HG02642 (cell line): ENCODE results near the gene MAP4K4.
"Not testable (repeated sequence)": the region's sequence is repeated elsewhere in the genome, so short reads cannot be mapped to it uniquely, and the experiment has no call there.

Source experiments
- ATAC-seq: cut with Tn5 transposase; IDR thresholded peaks from one replicate; pipeline ENCODE4 v1.9.1; 2021; ENCODE audit warnings: mild to moderate bottlenecking; ENCODE audit not compliant: unreplicated experiment, poor library complexity

The MAP4K4 gene

DNA sequence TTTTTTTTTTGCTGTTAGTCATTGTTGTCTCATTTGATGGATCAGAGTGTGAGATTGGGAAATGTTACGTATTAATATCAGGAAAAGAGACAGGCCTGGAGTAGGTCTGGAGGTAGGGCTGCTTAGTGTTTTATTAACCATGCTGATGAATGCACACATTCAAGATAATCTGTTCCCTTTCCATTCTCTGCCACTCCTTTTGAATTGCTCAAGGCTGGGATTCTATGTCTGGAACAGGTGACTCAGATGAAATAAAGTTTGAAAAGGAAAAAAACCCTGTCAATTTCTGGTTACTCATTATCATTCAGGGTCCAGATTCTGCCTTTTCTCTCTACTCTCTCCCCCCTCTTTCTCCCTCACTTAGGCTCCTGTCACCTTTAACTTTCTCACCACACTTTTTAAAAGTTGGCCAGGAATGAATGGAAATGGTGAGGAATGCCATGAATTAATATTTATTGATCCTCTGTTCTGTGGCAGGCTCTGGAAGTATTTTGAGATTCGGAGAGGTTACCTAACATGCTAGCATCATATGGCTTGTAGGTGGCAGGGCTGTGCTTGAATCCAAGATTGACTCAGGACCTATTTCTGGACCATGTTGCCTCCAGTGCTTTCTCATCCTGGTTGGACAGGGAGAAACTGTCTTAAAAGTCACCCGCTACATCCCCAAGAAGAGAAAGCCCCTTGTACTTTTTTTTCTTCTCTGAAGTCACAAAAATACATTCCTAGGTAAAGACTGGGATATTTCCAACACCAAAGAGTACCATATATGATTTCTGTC, 40.2 kb downstream of the MAP4K4 start:
- ATAC-seq: no peak

DNA sequence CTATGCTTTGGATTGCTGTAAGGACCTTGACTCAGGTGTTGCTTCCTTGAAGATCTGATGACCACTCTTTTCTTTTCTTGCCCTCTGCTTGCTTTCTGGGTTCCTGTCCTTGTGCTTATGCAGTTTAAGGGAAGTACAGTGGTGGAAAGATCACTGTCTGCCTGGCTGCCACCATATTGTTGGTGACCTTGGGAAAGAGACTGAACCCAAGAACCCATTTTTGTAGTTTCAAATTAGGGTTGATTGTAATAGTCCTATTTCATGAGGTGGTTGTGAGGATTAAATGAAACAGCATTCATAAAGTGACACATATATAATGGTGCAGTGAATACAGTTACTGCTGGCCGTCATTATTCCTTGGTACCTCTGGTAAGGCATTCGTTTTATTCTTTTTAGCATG, 41.1 kb downstream of the MAP4K4 start:
- ATAC-seq: no peak

DNA sequence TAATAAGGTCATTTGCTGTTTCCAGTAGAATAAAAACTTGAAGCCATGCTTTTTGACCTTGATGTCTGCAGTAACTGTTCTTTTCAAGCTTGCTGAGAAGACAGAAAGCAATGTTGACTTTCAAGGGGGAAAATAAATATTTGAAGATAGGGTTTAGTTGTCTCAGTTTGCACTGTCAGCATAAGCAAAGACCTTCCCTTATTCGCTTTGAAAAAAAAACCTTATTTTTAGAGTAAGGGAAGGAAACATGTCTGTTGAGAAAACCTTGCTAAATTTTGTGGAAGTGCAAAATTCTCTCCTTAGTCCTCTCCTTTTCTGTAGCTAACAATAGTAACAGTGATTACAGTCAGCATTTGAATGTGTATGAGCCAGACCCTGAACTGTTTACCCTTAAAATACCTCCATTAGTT, 43.1 kb downstream of the MAP4K4 start:
- no peak for ATAC-seq

DNA sequence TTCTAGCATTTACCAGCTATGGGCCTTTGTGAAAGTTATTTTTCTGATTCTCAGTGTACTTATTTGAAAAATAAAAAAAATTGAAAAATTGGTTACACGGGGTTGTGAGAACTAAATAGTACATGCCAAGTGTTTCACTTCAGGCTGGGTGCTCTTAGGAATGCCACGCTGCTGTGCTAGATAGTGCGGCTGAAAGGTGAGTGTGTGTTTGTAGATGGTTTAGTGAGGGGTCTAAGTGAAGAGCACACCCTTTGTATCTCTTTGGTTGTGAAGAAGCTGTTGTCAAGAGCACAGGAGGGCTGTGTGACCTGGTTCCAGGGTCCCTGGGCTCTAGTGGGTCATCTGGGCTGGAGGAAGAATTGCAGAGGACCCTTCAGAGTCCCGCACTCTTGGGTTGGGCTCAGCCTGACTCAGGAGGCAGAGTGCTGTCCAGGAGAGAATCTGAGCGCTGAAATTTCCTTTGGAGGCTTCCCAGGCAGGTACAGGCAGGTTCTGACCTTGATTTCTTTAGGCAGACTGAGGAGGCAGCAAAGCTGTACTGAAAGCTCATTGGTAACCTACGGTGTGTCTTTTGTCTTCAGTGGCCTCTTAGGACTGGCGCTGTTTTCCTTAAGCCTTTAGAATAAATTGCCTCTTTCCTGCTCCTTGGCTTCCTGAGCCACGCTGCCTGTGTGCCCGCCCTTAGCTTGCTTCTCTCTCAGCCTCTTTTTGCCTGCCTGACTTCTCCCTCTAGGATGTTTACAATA, 44.4 kb downstream of the MAP4K4 start:
- ATAC-seq: no peak

DNA sequence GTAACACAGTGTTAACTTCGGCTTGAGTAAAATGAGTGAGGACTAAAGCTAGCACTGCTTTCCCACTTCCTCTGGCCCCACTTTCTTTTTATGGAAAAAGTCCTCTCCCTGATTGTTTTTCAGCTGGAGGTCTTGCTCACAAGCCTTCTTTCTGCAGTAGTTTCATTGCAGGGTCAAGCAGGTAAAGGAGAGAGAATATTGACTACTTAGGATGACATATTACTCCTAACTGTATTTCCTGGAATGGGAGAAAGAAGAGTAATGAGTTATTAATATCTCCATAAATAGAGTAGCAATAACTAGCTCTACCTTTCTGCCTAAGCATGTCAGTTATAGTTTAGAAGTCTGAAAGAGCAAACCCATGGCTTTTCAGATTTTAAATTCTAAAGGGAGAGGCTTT, 45.0 kb downstream of the MAP4K4 start:
- ATAC-seq: no peak

DNA sequence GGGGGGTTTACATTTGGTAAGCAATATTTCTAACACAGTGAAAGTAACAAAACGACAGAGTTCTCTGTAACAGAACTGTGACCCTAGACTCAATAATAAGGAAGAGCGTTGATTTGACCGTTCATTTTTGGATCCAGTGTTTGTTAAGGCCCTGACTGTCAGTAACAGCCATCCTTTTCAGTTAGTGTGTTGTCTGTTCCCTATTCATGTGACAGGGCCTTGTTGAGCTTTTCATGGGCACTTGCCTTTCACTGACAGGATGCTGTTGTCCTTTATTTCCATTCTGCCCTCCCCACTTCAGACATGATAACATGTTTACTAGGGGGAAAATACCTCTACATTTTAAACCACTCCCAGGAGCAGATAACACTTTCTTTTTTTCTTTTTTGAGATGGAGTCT, 45.8 kb downstream of the MAP4K4 start:
- ATAC-seq: no peak

DNA sequence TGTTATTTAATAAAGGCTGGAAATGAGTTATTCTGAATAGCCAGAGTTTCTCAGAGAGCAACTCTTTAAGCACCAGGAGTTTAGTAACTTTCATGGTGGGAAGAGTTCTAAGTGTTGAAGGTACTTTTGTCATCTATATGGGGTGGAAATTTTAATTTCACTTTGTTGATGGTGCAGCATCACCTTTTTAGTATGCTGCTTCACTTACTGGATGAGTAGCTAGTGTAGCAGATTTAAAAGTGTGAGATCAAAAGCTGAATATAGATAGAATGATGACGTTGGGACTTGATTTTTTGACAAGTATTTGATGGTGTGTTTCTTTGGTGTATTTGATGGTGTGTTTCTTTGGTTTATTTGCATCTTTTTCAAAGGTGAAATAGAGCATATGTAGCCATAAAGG, 47.3 kb downstream of the MAP4K4 start:
- ATAC-seq: no peak

DNA sequence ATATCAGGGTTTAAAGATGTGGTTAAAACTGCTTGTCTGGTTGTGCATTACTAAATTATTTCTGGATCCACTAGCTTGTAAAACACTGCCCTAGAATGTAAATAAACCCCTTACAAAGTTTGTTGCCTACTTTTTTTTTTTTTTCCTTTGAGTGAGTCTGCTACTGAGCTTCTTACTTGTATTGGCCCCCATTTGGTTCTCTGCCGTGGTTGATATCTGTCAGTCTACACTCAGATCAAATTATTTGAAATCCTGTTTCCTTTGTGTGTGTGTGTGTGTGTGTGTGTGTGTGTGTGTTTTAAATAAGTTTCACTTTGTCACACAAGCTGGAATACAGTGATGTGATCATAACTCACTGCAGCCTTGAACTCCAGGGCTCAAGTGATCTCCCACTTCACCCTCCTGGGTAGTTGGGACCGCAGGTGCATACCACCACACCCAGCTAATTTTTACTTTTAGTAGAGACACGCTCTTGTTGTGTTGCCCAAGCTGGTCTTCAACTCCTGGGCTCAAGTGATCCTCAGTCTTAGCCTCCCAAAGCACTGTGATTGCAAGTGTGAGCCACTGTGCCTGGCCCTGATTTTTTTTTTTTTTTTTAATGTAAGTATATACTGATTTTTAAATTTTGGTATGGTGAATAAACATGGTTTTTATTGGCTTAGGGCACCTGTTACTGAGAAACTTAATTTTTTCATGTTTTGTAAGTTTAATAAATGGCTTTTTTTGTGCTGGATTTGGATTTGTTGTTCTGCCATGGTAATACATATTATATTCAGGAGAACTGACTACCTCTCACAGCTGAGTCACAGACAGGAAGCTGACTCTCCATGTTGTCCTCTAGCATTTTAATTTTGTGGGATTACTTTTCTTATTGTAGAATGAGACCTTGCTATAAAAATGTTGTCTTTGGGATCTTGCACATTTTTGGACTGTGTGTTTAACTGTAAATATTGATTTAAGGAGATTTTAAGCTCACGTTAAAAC, 48.5 kb downstream of the MAP4K4 start:
- no peak for ATAC-seq

DNA sequence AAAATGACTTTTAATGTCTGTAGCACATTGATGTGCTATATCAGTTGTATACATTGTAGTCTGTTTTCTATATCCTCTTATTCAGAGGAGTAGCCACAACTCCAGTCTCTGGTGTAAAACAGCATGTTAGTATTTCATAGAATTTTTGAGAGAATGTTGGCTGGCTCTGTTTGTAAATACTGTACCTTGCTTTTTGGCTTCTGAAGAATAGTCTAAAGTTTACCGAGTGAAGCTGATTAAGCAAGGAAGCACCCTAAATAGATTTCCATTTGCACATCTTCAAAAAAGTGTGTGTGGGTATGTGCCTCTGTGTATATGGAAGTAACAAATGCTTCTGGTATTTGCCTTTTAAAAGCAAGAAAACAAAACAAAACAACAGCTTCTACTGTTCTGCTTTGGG, 50.5 kb downstream of the MAP4K4 start:
- ATAC-seq: no peak

DNA sequence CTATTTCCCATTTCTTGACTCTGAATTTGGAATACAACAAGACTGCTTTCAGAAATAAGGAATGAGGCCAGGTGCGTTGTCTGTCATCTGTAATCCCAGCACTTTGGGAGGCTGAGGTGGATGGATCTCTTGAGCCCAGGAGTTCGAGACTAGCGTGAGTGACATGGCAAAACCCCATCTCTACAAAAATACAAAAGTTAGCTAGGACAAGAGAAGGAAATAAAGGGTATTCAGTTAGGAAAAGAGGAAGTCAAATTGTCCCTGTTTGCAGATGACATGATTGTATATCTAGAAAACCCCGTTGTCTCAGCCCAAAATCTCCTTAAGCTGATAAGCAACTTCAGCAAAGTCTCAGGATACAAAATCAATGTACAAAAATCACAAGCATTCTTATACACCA, 51.0 kb downstream of the MAP4K4 start:
- ATAC-seq: not testable (repeated sequence)

DNA sequence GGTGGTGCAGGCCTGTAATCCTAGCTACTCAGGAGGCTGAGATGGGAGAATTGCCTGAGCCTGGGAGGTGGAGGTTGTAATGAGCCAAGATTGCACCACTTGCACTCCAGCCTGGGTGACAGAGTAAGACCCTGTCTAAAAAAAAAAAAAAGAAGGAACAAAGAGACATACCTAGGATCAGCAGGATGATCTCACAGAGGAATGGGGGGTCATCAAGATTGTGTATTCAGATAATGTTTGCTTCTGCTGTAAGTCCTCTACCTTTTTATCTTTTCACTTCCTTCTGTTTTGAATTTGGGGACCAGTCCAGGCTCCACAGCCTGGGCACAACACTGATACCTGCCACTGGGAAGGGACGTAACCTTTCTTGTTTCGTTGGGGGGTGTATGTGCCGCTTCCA, 53.2 kb downstream of the MAP4K4 start:
- ATAC-seq: no peak

DNA sequence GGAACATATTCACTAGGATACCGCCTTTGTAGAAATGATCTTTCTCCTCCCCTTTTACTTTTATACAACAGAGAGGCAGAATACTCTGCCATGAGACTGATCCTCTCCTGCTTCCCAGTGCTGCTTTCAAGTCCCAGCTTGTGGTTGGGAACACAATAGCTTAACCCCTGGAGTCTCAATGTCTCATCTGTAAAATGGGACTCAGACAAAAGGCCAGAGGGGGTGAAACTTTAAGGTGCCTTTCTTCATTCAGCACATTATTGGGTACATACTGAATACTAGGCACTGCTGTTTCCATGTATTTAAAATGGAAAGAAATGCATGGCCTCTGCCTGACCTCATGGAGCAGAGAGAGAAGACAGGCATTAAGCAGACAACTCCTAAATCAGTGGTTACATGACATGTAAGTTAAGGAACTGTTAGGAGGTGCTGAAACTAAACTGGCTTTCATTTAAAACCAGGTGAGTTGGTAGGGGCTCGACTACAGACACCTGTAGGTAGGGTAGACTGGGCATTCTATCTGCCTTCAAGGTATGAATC, 53.8 kb downstream of the MAP4K4 start:
- ATAC-seq: no peak

DNA sequence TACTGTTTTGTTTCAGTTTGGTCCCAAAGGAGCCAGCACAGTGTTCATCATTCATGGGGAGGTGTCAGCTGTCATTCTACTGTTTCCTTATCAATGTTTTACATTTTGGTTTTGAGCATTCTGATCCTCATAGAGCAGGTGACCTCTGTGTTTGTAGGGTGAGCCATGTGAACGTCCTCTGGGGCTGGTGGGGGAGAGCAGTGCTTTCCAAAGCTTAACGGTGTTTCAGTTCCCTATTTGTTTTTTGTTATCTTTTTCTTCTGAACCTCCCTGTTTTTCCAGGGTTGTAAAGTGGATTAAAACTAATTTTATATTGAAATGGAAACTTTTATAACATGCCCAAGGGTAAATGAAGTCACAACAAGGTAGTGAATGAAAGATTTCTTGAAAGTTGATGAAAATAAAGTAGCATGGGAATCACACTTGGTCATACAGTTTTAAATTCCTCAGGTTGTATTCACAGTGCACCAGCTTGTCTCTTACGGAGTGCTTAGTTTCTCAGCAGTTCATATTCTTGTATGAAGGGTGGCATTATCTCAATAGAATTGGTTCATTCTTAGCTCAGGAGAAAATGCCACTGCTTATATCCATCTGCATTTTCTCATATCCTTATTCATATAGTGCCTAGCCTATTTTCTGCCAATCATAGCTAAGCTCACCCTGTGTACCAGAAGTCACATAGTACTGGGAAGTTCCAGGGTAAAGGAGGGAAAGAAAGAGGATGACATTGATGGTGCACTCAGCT, 54.5 kb downstream of the MAP4K4 start:
- peak; percentile 79 for ATAC-seq

DNA sequence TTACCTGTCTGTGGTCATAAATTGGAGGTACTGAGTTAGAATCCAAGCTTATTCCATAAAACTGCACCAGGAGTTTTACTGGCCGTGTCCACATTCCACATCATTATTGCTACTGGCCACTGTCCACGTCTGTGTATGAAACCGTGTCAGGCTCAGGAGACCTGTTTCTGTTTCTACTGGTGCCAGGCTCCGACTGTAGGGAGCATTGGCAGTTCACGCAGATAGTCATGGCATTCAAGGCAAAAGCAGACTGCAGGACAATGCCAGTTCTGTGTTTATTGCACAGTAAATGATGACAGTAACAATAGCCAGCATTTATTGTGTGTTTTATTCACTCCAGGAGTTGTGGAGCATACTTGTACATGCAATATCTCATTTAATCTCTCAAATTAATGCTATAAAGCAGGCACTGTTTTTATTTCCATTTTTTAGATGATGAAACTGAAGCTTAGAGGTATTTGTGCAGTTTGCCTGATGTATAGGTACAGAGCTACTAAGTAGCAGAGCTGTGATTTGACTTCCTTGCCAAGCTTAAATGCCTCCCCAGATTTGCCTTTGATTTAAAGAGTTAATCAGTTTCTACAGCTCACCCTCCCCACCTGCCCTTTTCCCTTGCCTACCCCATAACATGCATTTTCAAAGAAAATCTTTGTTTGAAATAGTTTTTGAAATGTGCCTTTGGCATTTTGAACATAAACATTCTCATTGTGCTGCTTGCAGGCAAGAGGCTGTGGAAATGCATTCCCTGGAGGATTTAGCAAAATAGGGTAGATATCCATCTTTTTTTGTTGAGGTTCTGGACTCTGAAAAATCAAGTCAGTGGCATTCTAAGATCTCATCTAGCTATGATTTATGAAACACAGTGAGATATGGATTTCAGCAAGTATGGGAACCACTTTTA, 55.5 kb downstream of the MAP4K4 start:
- ATAC-seq: no peak

DNA sequence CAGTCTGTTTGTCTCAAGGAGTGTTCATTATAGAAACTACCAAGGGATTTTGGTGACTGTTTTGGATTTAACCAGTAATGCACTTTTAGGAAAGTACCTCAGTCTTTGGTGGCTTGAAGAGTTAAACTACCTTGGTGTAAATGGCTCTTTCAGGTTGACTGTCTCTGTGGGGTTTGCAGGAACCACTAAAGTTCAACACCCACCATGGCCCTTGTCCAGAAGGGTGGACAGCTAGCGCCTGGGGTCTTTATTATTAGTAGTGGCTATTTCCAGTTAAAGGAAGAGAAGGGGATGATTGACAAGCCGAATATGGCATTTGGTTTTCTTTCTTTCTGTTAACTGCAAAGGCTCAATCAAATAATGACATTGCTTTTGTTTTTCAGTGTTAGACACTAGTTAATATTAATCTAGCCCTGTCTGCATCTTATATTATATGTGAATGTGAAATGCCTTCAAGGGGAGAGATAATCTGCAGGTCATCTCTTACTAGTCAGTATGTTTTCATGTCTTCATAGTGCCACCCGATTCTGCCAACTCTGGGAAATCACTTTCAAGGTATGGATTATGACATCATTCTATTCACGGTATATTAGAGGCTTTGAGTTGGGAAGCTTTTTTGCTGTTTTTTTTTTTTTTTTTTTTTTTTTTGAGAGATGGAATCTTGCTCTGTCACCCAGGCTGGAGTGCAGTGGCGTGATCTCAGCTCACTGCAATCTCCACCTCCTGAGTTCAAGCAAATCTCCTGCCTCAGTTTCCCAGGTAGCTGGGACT, 56.4 kb downstream of the MAP4K4 start:
- peak; percentile 42 for ATAC-seq

DNA sequence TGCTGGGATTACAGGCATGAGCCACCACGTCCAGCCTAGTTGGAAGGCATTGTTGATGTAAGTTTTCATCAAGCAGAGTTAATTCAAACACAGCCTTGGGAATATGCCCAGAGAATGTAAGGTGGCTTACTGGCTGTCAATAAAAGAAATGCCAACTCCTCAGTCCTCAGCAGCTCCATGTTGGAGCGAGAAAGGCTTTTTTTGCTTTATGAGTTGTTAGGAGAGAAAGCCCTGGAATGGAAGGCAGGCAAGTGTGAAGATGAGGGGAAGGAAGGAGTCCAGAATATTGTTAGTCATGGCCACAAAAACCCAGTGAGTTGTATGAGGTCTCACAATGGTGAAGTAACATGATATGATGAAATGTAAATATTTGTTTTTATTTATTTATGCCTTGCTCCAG, 57.1 kb downstream of the MAP4K4 start:
- no peak for ATAC-seq

DNA sequence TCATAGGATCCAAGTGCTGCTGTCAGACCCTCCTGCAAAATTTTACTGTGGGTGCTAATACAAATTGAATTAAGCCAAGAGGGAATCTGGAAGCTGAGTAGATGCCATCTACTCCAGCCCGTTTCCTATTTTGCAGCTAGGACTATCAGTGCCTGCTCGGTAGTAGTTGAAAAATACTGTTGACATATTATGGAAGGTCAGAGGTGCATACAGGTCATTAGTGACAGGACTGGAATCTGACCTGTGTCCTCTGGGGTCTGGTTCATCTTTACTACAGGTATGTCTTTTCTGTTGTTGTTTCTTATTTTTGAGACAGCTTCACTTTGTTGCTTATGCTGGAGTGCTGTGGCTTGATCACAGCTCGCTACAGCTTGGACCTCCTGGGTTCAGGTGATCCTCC, 58.8 kb downstream of the MAP4K4 start:
- ATAC-seq: no peak

DNA sequence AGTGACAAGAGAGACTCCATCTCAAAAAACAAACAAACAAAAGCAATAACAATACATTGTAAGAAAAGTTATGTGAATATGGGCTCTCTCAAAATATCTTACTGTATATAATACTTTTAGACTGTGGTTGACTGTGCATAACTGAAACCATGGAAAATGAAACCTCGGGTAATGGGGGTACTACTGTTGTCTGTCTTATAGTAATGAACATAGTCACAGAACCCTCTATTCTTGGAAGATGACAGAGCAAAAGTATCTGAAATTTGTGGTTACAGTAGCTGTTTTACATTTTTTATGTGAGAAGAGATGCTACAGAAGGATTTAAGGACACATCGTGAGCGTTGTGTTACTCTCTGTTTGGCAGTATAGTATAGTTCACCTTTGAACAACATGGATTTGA, 60.5 kb downstream of the MAP4K4 start:
- no peak for ATAC-seq
